WTC11 (cell line): ENCODE data around the gene CDCA5. TPM values are rescaled to one million over a fixed set of nuclear protein-coding genes. Genes with fewer than 3 reads are reported as not detected.
A peak's percentile ranks its signal among the peaks of the same experiment; 100 is the strongest.

ENCODE experiments used
- AR ChIP-seq: fragments of 250-450 bp; sonication (Bioruptor Pico); IDR thresholded peaks from 2 replicates; pipeline ENCODE4 v1.9.0; 2021; ENCODE audit warnings: mild to moderate bottlenecking
- ARID4B ChIP-seq: sonication (generic); formaldehyde crosslinking; IDR thresholded peaks from 2 replicates; pipeline ENCODE4 v1.8.0; 2023; ENCODE audit warnings: missing genetic modification reagents, mild to moderate bottlenecking, borderline replicate concordance
- ATF1 ChIP-seq: sonication (generic); formaldehyde crosslinking; IDR thresholded peaks from 2 replicates; pipeline ENCODE4 v1.8.1; 2023; ENCODE audit warnings: mild to moderate bottlenecking, moderate library complexity, missing genetic modification reagents
- CDX4 ChIP-seq: fragments of 250-450 bp; sonication (Bioruptor Pico); IDR thresholded peaks from 2 replicates; pipeline ENCODE4 v1.9.0; 2021; ENCODE audit warnings: moderate library complexity, mild to moderate bottlenecking, inconsistent platforms, borderline replicate concordance
- E2F1 ChIP-seq: sonication (generic); formaldehyde crosslinking; IDR thresholded peaks from 2 replicates; pipeline ENCODE4 v1.8.0; 2022; ENCODE audit warnings: mild to moderate bottlenecking, missing genetic modification reagents
- EMX1 ChIP-seq: fragments of 250-450 bp; sonication (Bioruptor Pico); IDR thresholded peaks from 2 replicates; pipeline ENCODE4 v1.8.0; 2021; ENCODE audit warnings: mild to moderate bottlenecking
- ESRRA ChIP-seq: sonication (generic); formaldehyde crosslinking; IDR thresholded peaks from 2 replicates; pipeline ENCODE4 v1.8.1; 2022; ENCODE audit warnings: mild to moderate bottlenecking, missing genetic modification reagents, borderline replicate concordance
- FOXK1 ChIP-seq: sonication (generic); formaldehyde crosslinking; IDR thresholded peaks from 2 replicates; pipeline ENCODE4 v1.8.0; 2022; ENCODE audit warnings: mild to moderate bottlenecking, moderate library complexity, missing genetic modification reagents
- GABPB1 ChIP-seq: sonication (generic); formaldehyde crosslinking; IDR thresholded peaks from 2 replicates; pipeline ENCODE4 v1.8.1; 2023; ENCODE audit warnings: mild to moderate bottlenecking, missing genetic modification reagents
- GTF2I ChIP-seq: fragments of 250-450 bp; sonication (Bioruptor Pico); conservative IDR thresholded peaks from 2 replicates; pipeline ENCODE4 v1.4.0; 2021; ENCODE audit warnings: mild to moderate bottlenecking
- MAX ChIP-seq: sonication (generic); formaldehyde crosslinking; IDR thresholded peaks from 2 replicates; pipeline ENCODE4 v1.8.0; 2022; ENCODE audit warnings: mild to moderate bottlenecking, missing genetic modification reagents
- MYBL2 ChIP-seq: sonication (generic); formaldehyde crosslinking; IDR thresholded peaks from 2 replicates; pipeline ENCODE4 v1.8.1; 2023; ENCODE audit warnings: mild to moderate bottlenecking, moderate library complexity, missing genetic modification reagents
- PRDM15 ChIP-seq: sonication (generic); formaldehyde crosslinking; IDR thresholded peaks from 2 replicates; pipeline ENCODE4 v1.8.0; 2022; ENCODE audit warnings: missing genetic modification reagents
- RORB ChIP-seq: fragments of 250-450 bp; sonication (Bioruptor Pico); IDR thresholded peaks from 2 replicates; pipeline ENCODE4 v1.9.0; 2021; ENCODE audit warnings: mild to moderate bottlenecking
- TEAD4 ChIP-seq: sonication (generic); formaldehyde crosslinking; IDR thresholded peaks from 2 replicates; pipeline ENCODE4 v1.8.0; 2022; ENCODE audit warnings: mild to moderate bottlenecking, missing genetic modification reagents
- USF2 ChIP-seq: sonication (generic); formaldehyde crosslinking; IDR thresholded peaks from 2 replicates; pipeline ENCODE4 v1.8.1; 2023; ENCODE audit warnings: mild to moderate bottlenecking, missing genetic modification reagents, moderate library complexity
- ZBTB21 ChIP-seq: sonication (generic); formaldehyde crosslinking; IDR thresholded peaks from 2 replicates; pipeline ENCODE4 v1.8.1; 2023; ENCODE audit warnings: mild to moderate bottlenecking, missing genetic modification reagents, borderline replicate concordance
- ZBTB43 ChIP-seq: sonication (generic); formaldehyde crosslinking; IDR thresholded peaks from 2 replicates; pipeline ENCODE4 v1.8.1; 2023; ENCODE audit warnings: mild to moderate bottlenecking, missing genetic modification reagents
- ZNF281 ChIP-seq: sonication (generic); formaldehyde crosslinking; IDR thresholded peaks from 2 replicates; pipeline ENCODE4 v1.8.0; 2023; ENCODE audit warnings: mild to moderate bottlenecking, missing genetic modification reagents
- total RNA-seq: library from RNA; stranded (reverse); gene quantifications from 3 replicates; pipeline ENCODE4 v1.2.3, GENCODE V29; 2021

Gene CDCA5
- total RNA-seq, 1 experiment from 2014 or later, result 95.9 TPM

- TF ChIP-seq ARID4B (peak; percentile 94), ZBTB43 (CRISPR knock-in tag) (peak; percentile 83; the same call in 1 of the 2 replicates), EMX1 (CRISPR knock-in tag) (no peak), E2F1 (CRISPR knock-in tag) (peak; percentile 95), ESRRA (CRISPR knock-in tag) (peak; percentile 87), GTF2I (CRISPR knock-in tag) (no peak), MYBL2 (CRISPR knock-in tag) (peak; percentile 83), GABPB1 (CRISPR knock-in tag) (no peak), FOXK1 (peak; percentile 48; the same call in 1 of the 2 replicates), MAX (CRISPR knock-in tag) (peak; percentile 95), RORB (CRISPR knock-in tag) (no peak), TEAD4 (no peak), ZBTB21 (peak; percentile 38; the same call in 1 of the 2 replicates), AR (no peak), CDX4 (CRISPR knock-in tag) (no peak), ZNF281 (CRISPR knock-in tag) (peak; percentile 92), PRDM15 (no peak), USF2 (peak; percentile 62), ATF1 (CRISPR knock-in tag) (peak; percentile 69; the same call in 1 of the 2 replicates)
Measured at GRCh38 chr11:65116370-65117205, 32.7 kb upstream of the CDCA5 start (continued).
